NCI-H146 treated with DMSO at 0.1 percent for 48 hours (cell line): ENCODE data around the gene ISM1.

Experiments
- DNase-seq: peaks from one replicate; lab custom pipeline; 2025; ENCODE audit not compliant: unreplicated experiment; lab: John Stamatoyannopoulos, UW

Gene ISM1

DNA sequence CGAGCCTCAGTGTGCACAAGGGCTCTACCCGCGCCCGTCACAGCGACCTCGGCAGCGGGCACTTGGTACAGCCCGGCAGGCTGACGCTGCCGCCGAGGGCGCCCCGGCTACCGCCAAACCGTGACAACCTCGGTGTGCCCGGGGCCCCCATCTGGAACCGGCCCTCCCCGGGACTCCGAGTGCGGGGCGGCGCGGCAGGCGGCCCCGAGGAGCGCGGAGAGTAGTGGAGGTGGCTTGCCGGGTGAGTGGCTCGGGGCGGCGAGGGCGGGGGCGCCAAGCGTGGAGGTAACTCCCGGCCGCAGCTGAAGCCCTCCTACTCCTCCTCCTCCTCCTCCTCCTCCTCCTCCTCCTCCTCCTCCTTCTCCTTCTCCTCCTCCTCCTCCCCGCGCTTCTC lies at the start of gene ISM1:
Gene ISM1 (plus strand): TSS at position 371 of the 394 bp plus-strand sequence. CDS start 503 bp downstream, outside the sequence.
- no peak for DNase-seq

- no peak for DNase-seq
Measured at GRCh38 chr20:13173201-13173600, 47.9 kb upstream of the ISM1 start.

- no peak for DNase-seq
Measured at GRCh38 chr20:13174402-13174801, 46.7 kb upstream of the ISM1 start.

DNA sequence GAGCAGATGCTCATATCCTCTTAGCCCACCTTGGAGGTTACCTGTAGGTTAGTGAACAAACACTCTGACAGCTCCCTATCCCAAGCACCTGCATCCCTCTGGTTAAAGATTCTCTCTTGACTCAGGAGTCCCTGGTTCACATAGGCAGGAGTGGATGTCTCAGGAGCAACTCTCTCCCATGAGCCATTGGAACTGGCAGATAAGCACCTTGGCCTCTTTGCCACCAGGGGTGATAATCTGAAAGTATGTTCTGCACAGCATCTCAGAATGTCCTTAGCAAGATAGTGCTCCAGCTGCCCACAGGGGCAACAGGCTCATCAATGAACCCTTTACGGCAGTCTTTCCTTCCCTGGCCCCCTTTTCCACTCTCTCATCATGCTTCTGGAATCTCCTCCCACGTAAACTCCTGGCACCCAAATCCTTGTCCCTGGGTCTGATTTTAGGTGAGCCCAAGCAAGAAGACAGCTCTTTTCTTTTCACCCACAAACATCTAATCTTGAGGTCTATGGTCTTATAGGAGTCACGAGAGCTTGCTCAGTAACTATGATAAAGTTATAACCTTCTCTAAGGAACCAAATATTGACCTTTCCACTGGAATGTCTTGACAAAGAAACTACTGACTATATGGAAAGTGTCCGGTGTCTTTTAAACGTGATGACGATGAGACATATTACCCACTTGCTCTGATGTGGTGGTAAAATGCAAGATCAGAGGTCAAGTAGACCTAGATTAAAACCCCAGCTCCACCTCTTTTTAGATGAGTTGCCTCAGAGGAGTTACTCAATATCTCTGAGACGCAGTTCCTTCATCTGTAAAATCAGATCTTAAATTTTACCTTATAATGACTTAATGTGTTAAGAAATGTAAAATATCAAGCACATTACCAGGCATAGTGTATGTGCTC lies 39.8 kb upstream of the ISM1 start:
- no peak for DNase-seq

- DNase-seq: no peak
Measured at GRCh38 chr20:13183005-13183404, 38.1 kb upstream of the ISM1 start.

- DNase-seq: no peak
Measured at GRCh38 chr20:13186043-13186774, 34.9 kb upstream of the ISM1 start.

DNA sequence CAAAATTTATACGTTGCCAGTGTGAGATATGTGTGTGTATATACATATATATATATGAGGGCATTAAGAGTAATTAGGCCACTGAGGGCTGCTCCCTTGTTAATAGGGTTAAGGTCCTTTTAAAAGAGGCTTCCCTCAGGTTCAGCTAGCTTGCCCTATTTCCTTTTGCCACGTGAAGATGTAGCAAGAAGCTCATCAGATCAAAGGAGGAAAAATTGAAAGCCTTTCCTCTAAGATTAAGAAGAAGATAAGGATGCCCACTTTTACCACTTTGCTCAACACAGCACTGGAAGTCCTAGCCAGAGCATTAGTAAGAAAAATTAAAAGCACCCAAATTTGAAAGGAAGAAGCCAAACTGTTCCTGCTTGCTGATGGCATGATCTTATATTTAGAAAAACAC lies 33.2 kb upstream of the ISM1 start:
- no peak for DNase-seq

DNA sequence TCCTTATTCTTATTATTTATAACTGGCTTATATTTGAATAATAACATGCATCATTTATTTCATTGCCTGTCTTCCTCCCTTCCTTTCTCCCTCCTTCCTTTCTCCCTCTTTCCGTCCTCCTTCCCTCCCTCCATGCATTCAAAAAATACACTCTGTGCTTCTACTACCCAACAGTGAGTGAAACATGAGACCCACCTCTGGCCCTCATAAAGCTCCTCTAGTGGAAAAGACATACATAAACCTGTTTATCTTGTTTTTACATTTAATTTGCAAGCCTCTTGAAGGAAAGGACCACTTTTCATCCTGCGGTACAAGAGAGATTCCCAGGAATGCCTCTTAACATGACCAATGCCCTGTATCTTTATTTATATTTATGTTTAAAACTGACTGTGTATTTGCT lies 21.8 kb upstream of the ISM1 start:
- DNase-seq: no peak

GRCh38 chr20:13200767-13201500 lies 20.1 kb upstream of the ISM1 start:
- peak; percentile 93 for DNase-seq

- no peak for DNase-seq
Measured at GRCh38 chr20:13202565-13202964, 18.5 kb upstream of the ISM1 start.

GRCh38 chr20:13205425-13205824 lies 15.6 kb upstream of the ISM1 start:
- DNase-seq: no peak

- no peak for DNase-seq
Measured at GRCh38 chr20:13205848-13206434, 15.1 kb upstream of the ISM1 start.

- DNase-seq: no peak
Measured at GRCh38 chr20:13207016-13207415, 14.1 kb upstream of the ISM1 start.

GRCh38 chr20:13211956-13212618 lies 9.0 kb upstream of the ISM1 start:
- DNase-seq: no peak

GRCh38 chr20:13212750-13213149 lies 8.3 kb upstream of the ISM1 start:
- no peak for DNase-seq

DNA sequence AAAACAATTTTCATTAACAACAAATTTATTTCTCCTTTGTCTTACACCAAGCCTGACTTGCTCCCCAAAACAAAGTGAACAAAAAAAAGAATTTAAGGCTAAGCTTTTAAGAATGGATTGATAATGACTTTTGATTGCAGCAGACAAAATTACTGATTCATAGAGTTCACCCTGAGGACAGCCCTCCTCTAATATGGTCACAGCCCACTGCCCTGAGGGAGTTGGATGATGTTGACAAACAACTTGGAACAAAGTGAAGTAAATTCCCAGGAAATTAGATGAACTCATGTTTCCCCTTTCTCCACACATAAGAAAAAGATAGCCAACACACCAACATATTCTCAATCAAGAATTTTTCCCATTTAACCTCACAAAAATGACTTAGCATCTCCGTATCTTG lies 7.7 kb upstream of the ISM1 start:
- DNase-seq: no peak

DNA sequence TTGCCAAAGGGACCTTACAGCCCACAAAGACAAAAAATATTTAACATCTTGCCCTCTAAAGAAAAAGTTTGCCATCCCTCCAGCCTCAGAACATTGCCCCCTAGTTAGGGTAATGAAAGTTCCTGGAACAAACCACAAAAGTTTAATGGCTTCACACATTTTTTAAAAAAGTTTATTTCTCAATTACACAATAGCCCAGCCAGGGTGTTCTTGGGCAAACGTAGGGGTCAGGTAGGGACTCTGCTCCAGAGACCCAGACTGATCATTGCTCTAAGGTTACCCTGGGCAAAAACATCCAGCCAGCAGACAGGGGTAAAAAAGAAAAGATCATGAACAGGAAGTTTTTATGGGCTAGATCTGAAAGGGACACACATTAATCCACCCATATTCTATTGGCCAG lies 4.5 kb upstream of the ISM1 start:
- no peak for DNase-seq

DNA sequence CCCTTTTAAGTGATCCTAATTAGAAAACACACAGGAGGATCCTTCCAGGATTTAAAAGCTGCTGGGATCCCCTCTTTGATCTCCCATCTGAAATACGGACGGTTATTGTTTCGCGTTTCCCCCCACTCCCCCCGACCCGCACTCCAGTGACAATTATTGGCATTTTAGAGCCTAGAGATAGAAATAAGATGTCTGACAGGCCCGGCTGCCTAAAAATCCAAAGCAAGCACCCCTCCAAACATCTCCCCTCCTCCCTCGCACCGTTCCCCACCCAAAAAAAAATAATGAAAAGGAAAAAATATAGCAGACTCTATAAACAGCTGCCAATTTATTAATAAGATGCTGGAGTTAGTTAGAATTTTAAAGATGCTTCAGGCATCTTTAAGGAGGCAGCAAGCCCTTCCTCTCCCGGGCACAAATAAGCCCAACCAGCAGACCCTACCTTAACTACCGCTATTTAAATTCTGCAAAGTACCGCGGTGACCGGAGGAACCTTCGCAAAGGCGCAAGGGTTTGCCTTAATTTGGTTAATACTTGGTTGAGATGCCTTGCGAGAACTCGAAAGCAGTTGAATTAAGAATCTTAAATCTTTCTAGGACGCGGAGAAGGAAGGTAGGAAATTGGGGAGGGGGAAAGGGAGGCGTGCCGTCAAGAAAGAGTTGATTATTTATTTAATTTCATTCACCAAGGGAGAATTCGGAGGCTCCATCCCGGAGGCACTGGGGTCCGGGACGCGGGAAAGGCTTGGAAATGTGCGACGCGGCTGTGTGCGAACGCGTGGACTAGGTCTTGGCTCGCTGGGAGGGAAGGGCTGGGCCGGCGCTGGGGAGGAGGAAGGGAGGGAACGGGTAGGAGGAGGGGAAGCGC lies 1.5 kb upstream of the ISM1 start:
- no peak for DNase-seq

DNA sequence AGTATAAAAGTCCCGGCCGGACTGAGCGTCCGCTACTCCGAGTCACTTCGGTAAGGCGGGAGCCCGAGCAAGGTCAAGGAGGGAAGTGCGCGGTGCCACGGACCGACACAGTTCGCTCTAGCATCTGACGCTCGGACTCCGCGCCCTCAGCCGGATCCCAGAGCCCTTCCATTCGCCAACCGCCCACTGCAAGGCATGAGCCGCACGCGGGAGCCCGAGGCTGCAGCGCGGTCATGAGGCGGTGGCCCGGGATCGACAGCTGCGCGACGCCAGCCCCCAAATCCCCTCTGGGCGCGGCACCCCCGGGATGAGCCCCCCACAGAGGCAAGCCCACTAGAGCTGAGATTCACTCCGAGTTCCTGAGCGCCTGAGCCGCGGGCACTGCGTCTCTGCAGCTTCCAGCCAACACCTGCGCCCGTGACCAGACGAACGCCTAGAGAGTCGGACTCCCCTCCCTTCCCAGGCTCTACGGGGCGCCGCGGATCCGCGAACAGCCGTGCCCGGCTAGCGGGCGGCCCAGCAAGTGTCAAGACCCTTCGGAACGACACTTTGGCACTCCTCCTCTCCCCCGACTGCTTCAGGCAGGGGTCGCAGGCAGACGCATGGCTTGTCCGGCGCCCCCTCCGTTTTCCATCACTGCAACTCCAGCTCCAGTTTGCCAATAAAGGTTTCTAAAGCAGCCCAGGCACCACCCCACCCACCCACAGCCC lies 725 bp upstream of the ISM1 start:
- DNase-seq: no peak
